NCI-H146 (cell line): ENCODE data around the gene SLC6A5.

ENCODE experiments used
- DNase-seq: peaks from one replicate; lab custom pipeline; 2025; lab: John Stamatoyannopoulos, UW

Gene SLC6A5

DNA sequence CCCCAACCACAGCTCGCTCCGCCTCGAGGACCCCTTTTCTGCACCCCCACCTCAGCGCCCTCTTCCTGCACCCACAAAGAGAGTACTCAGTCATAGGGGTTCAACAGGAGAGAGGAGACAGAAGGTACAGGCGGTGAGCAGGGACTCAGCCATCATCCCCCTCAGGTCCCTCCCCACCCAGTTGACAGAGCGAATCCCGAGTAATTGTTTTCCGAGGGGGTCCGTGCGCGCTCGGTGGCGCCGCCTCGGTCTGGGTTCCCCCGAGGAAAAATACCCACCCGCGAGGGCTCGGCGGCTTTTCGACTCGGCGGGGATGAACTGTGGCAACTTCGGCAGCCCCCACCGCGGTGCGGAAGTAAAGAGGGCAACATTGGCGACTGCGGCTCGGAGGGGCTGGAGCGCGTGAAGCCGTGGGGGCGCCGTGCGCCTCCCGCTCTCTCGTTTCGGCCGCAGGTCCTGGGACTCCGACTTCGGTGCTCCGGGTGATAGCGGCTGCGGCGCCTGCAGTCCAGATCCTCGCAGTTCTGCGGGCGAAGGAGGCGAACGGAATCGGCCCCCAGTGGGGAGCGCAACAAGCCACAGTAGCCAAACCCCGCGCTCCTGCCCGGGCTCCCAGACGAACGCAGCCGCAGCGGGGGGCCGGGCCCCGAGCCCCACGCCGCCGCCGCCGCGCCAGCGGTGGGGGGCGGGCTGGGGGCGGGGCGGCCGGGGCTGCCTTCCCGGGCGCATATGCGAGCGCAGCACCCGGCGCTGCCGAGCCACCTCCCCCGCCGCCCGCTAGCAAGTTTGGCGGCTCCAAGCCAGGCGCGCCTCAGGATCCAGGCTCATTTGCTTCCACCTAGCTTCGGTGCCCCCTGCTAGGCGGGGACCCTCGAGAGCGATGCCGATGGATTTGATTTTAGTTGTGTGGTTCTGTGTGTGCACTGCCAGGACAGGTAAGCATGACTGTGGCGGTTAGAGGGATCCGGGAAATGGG lies 69.7 kb downstream of the SLC6A5 start, which contains the start of gene NELL1:
TSS of gene NELL1 (plus strand) at position 743 of the 976 bp plus-strand sequence.
- DNase-seq = peak; percentile 76

DNA sequence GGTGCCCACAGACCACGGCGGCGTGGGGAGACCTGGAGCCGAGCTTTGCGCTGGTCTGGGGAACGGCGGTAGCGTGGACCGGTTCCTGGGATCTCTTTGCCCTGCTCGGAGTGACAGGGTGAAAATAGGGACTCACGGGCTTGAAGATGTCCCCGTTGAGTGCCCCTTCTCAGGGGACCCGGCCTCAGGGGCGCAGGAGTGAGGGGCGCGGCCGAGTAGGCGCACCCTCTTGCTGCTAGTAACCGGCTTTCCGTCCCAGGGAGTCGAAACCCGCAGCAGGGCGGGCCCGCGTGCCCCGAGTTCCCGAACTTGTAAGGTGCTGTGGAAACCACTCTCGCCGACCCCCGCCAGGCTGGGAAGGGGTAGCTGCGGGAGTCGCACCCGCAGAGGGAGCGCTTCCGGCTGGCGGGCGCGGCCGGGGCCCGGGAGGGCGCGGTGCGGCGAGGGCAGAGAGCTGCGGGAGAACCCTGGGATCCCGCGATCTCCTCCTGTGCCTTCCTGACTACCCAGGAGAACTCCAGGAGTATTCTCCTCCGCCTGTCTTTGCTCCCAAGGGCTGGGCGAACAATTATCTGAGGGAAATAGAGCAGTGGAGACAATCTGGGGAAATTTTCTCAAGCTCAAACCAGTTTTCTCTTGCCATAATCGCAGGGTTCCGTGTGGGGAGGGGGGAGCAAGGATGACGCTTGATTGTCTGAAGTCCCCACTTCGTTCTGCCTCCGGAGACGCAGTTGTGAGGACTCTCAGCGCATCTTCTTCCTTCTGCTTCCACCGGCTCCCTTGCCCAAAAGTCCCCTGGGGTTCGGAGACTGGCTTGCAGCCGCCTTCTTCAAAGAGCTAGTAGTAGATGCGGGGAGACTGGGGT lies 70.6 kb downstream of the SLC6A5 start:
- DNase-seq = peak; percentile 39

DNA sequence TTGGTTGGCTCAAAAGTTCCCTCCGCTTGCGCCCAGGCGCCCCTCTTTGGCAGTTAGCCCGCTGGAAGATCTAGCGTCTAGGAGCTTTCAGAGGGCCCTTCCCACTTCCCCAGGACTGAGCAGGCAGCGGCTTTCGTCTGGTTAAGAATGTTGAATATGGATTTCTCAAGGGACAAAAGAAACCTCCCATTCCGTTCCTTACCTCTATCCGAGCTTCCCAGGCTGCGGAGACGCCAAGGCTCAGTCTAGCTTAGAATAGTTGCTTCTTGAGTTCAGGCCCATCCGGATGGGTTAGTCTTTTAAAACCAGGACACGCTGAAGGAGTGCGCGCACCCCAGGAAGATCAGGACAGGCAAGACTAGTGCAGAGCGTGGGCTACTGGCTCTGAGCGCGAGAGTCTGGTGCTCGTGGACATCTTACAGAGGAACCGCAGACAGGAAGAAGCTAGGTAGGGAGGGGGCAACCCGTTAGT lies 71.6 kb downstream of the SLC6A5 start:
- no peak for DNase-seq

- DNase-seq = peak; percentile 71
Measured at GRCh38 chr11:20671856-20672546, 72.6 kb downstream of the SLC6A5 start.

GRCh38 chr11:20672575-20672974 lies 73.2 kb downstream of the SLC6A5 start:
- DNase-seq = peak; percentile 78

DNA sequence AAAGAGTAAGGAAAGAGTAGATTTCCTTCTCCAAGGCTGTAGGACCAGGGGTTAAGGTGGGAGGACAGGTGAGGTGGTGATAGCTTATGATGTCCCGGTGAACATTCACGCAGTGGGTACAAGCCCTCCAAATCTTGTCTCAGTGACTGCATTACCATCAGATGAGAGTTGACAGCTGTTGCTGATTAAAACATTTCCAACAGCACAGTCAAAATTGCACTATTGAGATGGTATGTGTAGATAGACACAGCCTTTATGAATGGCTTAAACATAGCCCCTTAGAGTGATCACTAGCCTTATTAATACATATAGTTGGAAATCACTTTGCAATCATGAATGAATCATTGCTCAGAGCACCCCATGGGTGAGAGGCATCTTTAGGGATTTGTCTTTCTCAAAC lies 77.2 kb downstream of the SLC6A5 start:
- DNase-seq = no peak

- peak; percentile 25 for DNase-seq
Measured at GRCh38 chr11:20688761-20689160, 89.4 kb downstream of the SLC6A5 start.

DNA sequence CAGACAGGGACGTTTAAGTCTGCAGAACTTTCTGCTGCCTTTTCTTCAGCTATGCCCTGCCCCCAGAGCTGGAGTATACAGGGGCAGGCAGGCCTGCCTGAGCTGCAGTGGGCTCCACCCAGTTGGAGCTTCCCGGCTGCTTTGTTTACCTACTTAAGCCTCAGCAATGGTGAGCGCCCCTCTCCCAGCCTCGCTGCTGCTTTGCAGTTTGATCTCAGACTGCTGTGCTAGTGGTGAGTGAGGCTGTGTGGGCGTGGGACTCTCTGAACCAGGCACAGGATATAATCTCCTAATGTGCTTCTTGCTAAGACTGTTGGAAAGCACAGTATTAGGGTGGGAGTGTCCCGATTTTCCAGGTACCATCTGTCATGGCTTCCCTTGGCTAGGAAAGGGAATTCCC lies 108.5 kb downstream of the SLC6A5 start:
- DNase-seq = no peak
